H1 (cell line): ENCODE results near the gene TIMELESS. TPM values are rescaled to one million over a fixed set of nuclear protein-coding genes. Genes with fewer than 3 reads are reported as not detected.

Source experiments
- CEBPB ChIP-seq: IDR thresholded peaks from 2 replicates; pipeline ENCODE4 v1.6.1; 2012; ENCODE audit warnings: low read depth, low read length
- CHD2 ChIP-seq: IDR thresholded peaks from 2 replicates; pipeline ENCODE4 v1.6.1; 2012; ENCODE audit warnings: low read length, improper control_type of control experiment
- CREB1 ChIP-seq: IDR thresholded peaks from 2 replicates; pipeline ENCODE4 v1.6.1; 2012; ENCODE audit warnings: inconsistent platforms
- E2F6 ChIP-seq: IDR thresholded peaks from 2 replicates; pipeline ENCODE4 v1.6.1; 2012; ENCODE audit warnings: inconsistent platforms
- HDAC6 ChIP-seq: IDR thresholded peaks from one replicate; pipeline ENCODE4 v1.7.1; 2012; ENCODE audit warnings: low read depth, mild to moderate bottlenecking, inconsistent platforms, low read length, moderate library complexity
- KDM4A ChIP-seq: IDR thresholded peaks from one replicate; pipeline ENCODE4 v1.7.1; 2012; ENCODE audit warnings: low read depth, mild to moderate bottlenecking, moderate library complexity, low read length, inconsistent platforms; ENCODE audit not compliant: severe bottlenecking
- POLR2AphosphoS5 ChIP-seq: IDR thresholded peaks from 2 replicates; pipeline ENCODE4 v1.6.1; 2011; ENCODE audit warnings: low read depth, low read length
- SRF ChIP-seq: IDR thresholded peaks from 2 replicates; pipeline ENCODE4 v1.6.1; 2011; ENCODE audit warnings: mild to moderate bottlenecking, low read depth, low read length, moderate library complexity
- SUZ12 ChIP-seq: fragments of 200-600 bp; sonication (generic); IDR thresholded peaks from 2 replicates; pipeline ENCODE4 v1.6.1; 2012; ENCODE audit warnings: mild to moderate bottlenecking, inconsistent platforms, low read length, moderate library complexity, mixed read lengths
- TAF7 ChIP-seq: optimal IDR thresholded peaks from 2 replicates; pipeline ENCODE3; 2011; ENCODE audit warnings: low read depth, mild to moderate bottlenecking, inconsistent platforms, low read length, moderate library complexity, borderline replicate concordance
- TBP ChIP-seq: IDR thresholded peaks from 2 replicates; pipeline ENCODE4 v1.6.1; 2011; ENCODE audit warnings: low read depth, low read length, improper control_type of control experiment
- ZNF274 ChIP-seq: IDR thresholded peaks from 2 replicates; pipeline ENCODE4 v1.7.0; 2012; ENCODE audit warnings: low read length, borderline replicate concordance; ENCODE audit errors: extremely low read depth
- polyA plus RNA-seq, 7 experiments: library from polyadenylated mRNA; depleted of rRNA in 3 of 7; stranded (reverse) in 5 of 7; unstranded in 2 of 7; fragments of >200 nt in 5 of 7; fragments of 200-250 nt in 2 of 7; gene quantifications; 1 replicate in 5 of 7; 2 replicates in 1 of 7; 4 replicates in 1 of 7; pipeline versions ENCODE4 v1.2.1 to v1.2.3, GENCODE V29; 2011 to 2013; ENCODE audit warnings: missing spikeins in 2 of 7, mixed read lengths in 2 of 7
- total RNA-seq: library from RNA; stranded (reverse); fragmentation: NEBNext Ultra II Directional; extraction: Animal tissue kit (Norgen Biotek cat#: 25700); gene quantifications from 2 replicates; pipeline ENCODE4 v1.2.1, GENCODE V29; 2021

The TIMELESS gene
- total and polyA plus RNA-seq, 2 of the 8 experiments (the other 6 are each of a cell fraction or from before 2014, with no cell fraction given), result 17.1 to 86.7 TPM

GRCh38 chr12:56487448-56488040 lies 38.3 kb upstream of the TIMELESS start (continued):
- peak; percentile 36; the same call in 1 of the 2 replicates for TF ChIP-seq E2F6
- TF ChIP-seq SRF, result no peak
- no peak for TF ChIP-seq ZNF274
- no peak for TF ChIP-seq CHD2
- TF ChIP-seq KDM4A, result no peak
- TF ChIP-seq HDAC6, result no peak
- TF ChIP-seq POLR2AphosphoS5, result peak; percentile 35; the same call in 1 of the 2 replicates
- no peak for TF ChIP-seq CEBPB
- TF ChIP-seq SUZ12, result peak; percentile 51; the same call in 1 of the 2 replicates
- TF ChIP-seq TAF7, result no peak
- TF ChIP-seq TBP, result peak; percentile 50; the same call in 1 of the 2 replicates
- peak; percentile 91 for TF ChIP-seq CREB1
